HepG2 (cell line): ENCODE data around the gene P2RY6. TPM values are rescaled to one million over a fixed set of nuclear protein-coding genes. Genes with fewer than 3 reads are reported as not detected.

Experiments used
- BATF2 ChIP-seq: sonication (generic); formaldehyde crosslinking; IDR thresholded peaks from 2 replicates; pipeline ENCODE4 v1.8.0; 2022; ENCODE audit warnings: mild to moderate bottlenecking, missing genetic modification reagents, moderate library complexity
- CENPBD1 ChIP-seq: sonication (generic); formaldehyde crosslinking; IDR thresholded peaks from 2 replicates; pipeline ENCODE4 v1.8.0; 2022; ENCODE audit warnings: missing genetic modification reagents, low read depth, mild to moderate bottlenecking, borderline replicate concordance
- GATAD1 ChIP-seq: IDR thresholded peaks from 2 replicates; pipeline ENCODE4 v1.6.1; 2016; ENCODE audit warnings: missing genetic modification reagents, missing compliant biosample characterization
- HNF1B ChIP-seq: sonication (generic); formaldehyde crosslinking; IDR thresholded peaks from 2 replicates; pipeline ENCODE4 v1.5.1; 2020; ENCODE audit warnings: mild to moderate bottlenecking, moderate library complexity, missing genetic modification reagents
- IRF1 ChIP-seq: sonication (generic); formaldehyde crosslinking; IDR thresholded peaks from 2 replicates; pipeline ENCODE4 v1.4.0; 2020; ENCODE audit warnings: low read depth, mild to moderate bottlenecking, missing genetic modification reagents
- MTF1 ChIP-seq: sonication (generic); formaldehyde crosslinking; IDR thresholded peaks from 2 replicates; pipeline ENCODE4 v1.5.0; 2020; ENCODE audit warnings: missing genetic modification reagents
- NR2F1 ChIP-seq, 2 experiments: fragments of 450-650 bp in 1 of 2; formaldehyde crosslinking in 1 of 2; IDR thresholded peaks; 2 replicates each; pipeline versions ENCODE4 v1.5.0 to v1.6.1; 2016 to 2020; ENCODE audit warnings: mild to moderate bottlenecking in 1 of 2, missing compliant biosample characterization in 1 of 2, missing genetic modification reagents in 1 of 2, moderate library complexity in 1 of 2
- SOX5 ChIP-seq: IDR thresholded peaks from 2 replicates; pipeline ENCODE4 v1.6.1; 2016; ENCODE audit warnings: borderline replicate concordance
- STAT6 ChIP-seq: sonication (generic); formaldehyde crosslinking; IDR thresholded peaks from 2 replicates; pipeline ENCODE4 v1.4.0; 2020; ENCODE audit warnings: missing genetic modification reagents, mild to moderate bottlenecking, borderline replicate concordance
- U2AF2 ChIP-seq: fragments of 200-400 bp; formaldehyde crosslinking; IDR thresholded peaks from 2 replicates; pipeline ENCODE4 v1.6.1; 2017; ENCODE audit warnings: low read depth, mild to moderate bottlenecking, low read length
- ZBTB2 ChIP-seq: sonication (generic); formaldehyde crosslinking; IDR thresholded peaks from 2 replicates; pipeline ENCODE4 v1.8.0; 2022; ENCODE audit warnings: low read depth, missing genetic modification reagents
- ZNF274 ChIP-seq: sonication (generic); formaldehyde crosslinking; IDR thresholded peaks from 2 replicates; pipeline ENCODE4 v1.5.1; 2020; ENCODE audit warnings: mild to moderate bottlenecking, missing genetic modification reagents
- ZNF30 ChIP-seq: sonication (generic); formaldehyde crosslinking; IDR thresholded peaks from 2 replicates; pipeline ENCODE4 v1.5.0; 2020; ENCODE audit warnings: mild to moderate bottlenecking, missing genetic modification reagents
- ZNF329 ChIP-seq: sonication (generic); formaldehyde crosslinking; IDR thresholded peaks from 2 replicates; pipeline ENCODE4 v1.9.0; 2021; ENCODE audit warnings: low read depth, mild to moderate bottlenecking, missing genetic modification reagents
- ZNF432 ChIP-seq: sonication (generic); formaldehyde crosslinking; IDR thresholded peaks from 2 replicates; pipeline ENCODE4 v1.5.0; 2020; ENCODE audit warnings: missing genetic modification reagents, mild to moderate bottlenecking, borderline replicate concordance
- ZNF558 ChIP-seq: sonication (generic); formaldehyde crosslinking; IDR thresholded peaks from 2 replicates; pipeline ENCODE4 v1.9.0; 2022; ENCODE audit warnings: mild to moderate bottlenecking, missing genetic modification reagents, borderline replicate concordance
- ZNF619 ChIP-seq: sonication (generic); formaldehyde crosslinking; IDR thresholded peaks from 2 replicates; pipeline ENCODE4 v1.4.0; 2020; ENCODE audit warnings: mild to moderate bottlenecking, missing genetic modification reagents
- ZNF629 ChIP-seq: sonication (generic); formaldehyde crosslinking; conservative IDR thresholded peaks from 2 replicates; pipeline ENCODE4 v1.5.0; 2020; ENCODE audit warnings: missing genetic modification reagents
- ZNF749 ChIP-seq: sonication (generic); formaldehyde crosslinking; IDR thresholded peaks from 2 replicates; pipeline ENCODE4 v1.8.0; 2022; ENCODE audit warnings: mild to moderate bottlenecking, missing genetic modification reagents, moderate library complexity, borderline replicate concordance
- ZNF782 ChIP-seq: sonication (generic); formaldehyde crosslinking; IDR thresholded peaks from 2 replicates; pipeline ENCODE4 v1.4.0; 2020; ENCODE audit warnings: missing genetic modification reagents, mild to moderate bottlenecking, borderline replicate concordance
- polyA plus RNA-seq, 8 experiments: library from polyadenylated mRNA; depleted of rRNA in 3 of 8; stranded (reverse) in 7 of 8; unstranded in 1 of 8; fragments of >200 nt; fragmentation: Illumina TruSeq in 4 of 8; extraction: Trizol in 4 of 8; gene quantifications; 2 replicates each; pipeline versions ENCODE4 v1.2.1 to v1.2.3, GENCODE V29; 2011 to 2016; ENCODE audit warnings: low read depth in 4 of 8, missing spikeins in 1 of 8, mixed read lengths in 1 of 8; ENCODE audit not compliant: insufficient read depth in 1 of 8
- total RNA-seq, 5 experiments: library from RNA; depleted of rRNA; stranded (reverse); fragments of >200 nt; fragmentation: Illumina TruSeq; extraction: Trizol; gene quantifications; 2 replicates each; pipeline ENCODE4 v1.2.3, GENCODE V29; 2016; ENCODE audit warnings: low read depth in 1 of 5

The P2RY6 gene
- total and polyA plus RNA-seq, 2 of the 13 experiments (the other 11 are each of a cell fraction or from before 2014, with no cell fraction given): 0.09 to 0.29 TPM

- TF ChIP-seq ZBTB2 (CRISPR knock-in tag) (peak; percentile 51; the same call in 1 of the 2 replicates), ZNF558 (CRISPR knock-in tag) (no peak), MTF1 (no peak), ZNF749 (CRISPR knock-in tag) (no peak; the same call in 1 of the 2 replicates), ZNF782 (CRISPR knock-in tag) (no peak), U2AF2 (no peak), SOX5 (CRISPR knock-in tag) (no peak), ZNF629 (CRISPR knock-in tag) (0 out of 2 replicates have a peak, but pooled peaks have one; percentile 19), ZNF30 (no peak), IRF1 (CRISPR knock-in tag) (no peak), HNF1B (CRISPR knock-in tag) (peak; percentile 64; the same call in 1 of the 2 replicates), CENPBD1 (CRISPR knock-in tag) (no peak), NR2F1 (CRISPR knock-in tag; IDR thresholded peaks at IDR 0.05) (no peak), ZNF329 (CRISPR knock-in tag) (no peak), BATF2 (CRISPR knock-in tag) (no peak), ZNF274 (CRISPR knock-in tag) (no peak), ZNF432 (no peak), GATAD1 (CRISPR knock-in tag) (0 out of 2 replicates have a peak, but pooled peaks have one; percentile 9), STAT6 (CRISPR knock-in tag) (no peak), ZNF619 (CRISPR knock-in tag) (0 out of 2 replicates have a peak, but pooled peaks have one; percentile 32)
These were observed 35.3 kb downstream of the P2RY6 start (continued) for GRCh38 chr11:73307323-73308002.
